NCI-H2029 treated with DMSO at 0.1 percent for 48 hours (cell line): ENCODE measurements around the gene HSPA14.
"Not testable (repeated sequence)": the region's sequence is repeated elsewhere in the genome, so short reads cannot be mapped to it uniquely, and the experiment has no call there.

ENCODE experiments used
- DNase-seq: peaks from one replicate; lab custom pipeline; 2025; lab: John Stamatoyannopoulos, UW

HSPA14 gene, protein sequence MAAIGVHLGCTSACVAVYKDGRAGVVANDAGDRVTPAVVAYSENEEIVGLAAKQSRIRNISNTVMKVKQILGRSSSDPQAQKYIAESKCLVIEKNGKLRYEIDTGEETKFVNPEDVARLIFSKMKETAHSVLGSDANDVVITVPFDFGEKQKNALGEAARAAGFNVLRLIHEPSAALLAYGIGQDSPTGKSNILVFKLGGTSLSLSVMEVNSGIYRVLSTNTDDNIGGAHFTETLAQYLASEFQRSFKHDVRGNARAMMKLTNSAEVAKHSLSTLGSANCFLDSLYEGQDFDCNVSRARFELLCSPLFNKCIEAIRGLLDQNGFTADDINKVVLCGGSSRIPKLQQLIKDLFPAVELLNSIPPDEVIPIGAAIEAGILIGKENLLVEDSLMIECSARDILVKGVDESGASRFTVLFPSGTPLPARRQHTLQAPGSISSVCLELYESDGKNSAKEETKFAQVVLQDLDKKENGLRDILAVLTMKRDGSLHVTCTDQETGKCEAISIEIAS

DNA sequence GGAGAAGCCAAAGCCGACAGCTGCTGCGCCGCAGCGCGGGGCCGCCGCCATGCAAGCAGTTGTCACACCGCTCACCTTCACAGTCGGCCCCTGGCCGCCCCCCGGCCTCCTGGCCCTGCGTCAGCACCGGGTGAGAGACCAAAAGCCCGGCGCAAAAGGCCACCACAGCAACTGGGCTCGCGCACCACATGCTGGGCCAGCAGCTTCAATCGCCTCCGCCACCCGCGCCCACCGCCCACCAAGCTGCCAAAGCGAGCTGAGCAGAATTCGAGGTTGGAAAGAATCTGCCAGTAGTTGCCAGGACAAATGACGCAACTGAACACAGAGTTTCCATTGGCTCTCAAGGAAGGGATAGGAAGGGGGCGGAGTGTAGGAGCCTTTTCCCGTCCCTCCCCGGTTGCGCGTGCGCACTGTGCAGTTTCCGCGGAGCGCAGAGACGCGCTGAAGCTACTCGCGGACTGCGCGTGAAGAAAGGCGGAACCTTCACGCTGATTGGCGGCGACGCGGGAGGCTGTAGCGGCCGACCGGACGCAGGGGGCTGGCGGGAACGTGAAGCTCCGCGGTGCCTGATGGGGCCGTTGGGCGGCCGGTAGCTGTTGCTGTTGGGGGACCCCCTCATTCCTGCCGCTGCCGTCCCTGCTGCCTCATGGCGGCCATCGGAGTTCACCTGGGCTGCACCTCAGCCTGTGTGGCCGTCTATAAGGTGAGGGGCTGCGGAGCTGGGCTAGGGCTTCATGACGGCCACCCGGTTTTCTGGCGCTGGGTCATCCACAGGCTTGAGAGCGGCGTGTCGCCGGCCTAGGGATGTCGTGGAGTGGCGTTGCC is at the start of gene HSPA14, which contains the start of the genes CDNF and MSANTD7:
Gene HSPA14, plus strand, starts transcription at position 550 of the 825 bp plus-strand sequence. Its CDS starts 97 bp downstream, at position 647.
Gene CDNF, minus strand, starts transcription at position 281 of the 825 bp plus-strand sequence. Its CDS starts 91 bp downstream, at position 190.
Gene MSANTD7, plus strand, starts transcription at position 550 of the 825 bp plus-strand sequence. CDS start 3,979 bp downstream, outside the sequence.
- DNase-seq: peak; percentile 79

DNA sequence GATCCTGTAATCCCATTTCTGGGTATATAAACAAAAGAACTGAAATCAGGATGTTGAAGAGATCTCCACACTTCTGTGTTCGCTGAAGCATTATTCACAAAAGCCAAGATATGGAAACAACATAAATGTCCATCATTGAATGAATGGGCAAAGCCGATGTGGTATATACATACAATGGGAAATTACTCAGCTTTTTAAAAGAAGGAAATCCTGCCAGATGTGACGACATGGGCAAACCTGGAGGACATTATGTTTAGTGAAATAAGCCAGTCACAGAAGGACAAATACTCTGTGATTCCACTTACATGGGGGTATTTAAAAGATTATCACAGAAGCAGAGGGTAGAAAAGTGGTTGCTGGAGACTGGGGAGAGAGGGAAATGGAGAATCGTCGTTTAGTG is 39.5 kb upstream of the HSPA14 start:
- DNase-seq: no peak

DNA sequence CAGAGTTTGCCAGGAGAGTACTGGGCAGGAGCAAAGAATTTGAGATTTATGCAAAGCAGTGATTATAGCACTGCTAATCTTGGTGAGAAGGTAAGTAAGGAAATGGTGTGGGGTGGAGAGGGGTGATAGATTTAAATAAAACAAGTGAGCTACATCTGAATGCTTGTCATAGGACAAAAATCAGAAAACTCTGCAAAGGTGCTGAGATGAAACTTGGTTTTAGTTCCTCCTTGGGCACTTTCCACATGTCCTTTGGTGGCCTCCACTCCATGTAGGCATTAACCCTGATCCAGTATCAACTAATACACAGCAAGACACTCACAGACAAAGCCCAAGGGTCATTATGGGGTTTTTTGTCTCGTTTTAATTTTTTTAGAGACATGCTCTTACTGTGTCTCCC is 37.7 kb upstream of the HSPA14 start:
- DNase-seq: no peak

DNA sequence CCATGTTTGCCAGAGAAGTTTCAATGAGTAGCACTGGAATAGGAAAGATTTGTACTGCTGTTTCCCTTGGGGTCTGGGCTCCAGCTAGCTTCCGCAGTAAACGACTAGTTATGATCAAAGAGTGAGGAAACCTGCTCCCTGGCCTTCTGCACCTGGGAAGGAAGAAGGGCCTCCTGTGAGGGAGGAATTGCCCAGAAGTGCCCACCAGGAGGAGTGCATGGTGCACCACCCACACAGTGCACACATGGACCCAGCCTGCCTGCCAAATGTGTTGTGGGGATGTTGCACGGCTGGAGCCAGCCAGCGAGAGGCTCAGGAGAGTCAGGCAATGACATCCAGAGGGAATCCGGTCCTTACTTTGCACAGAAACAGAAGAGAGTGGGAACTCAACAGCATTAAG is 36.4 kb upstream of the HSPA14 start:
- DNase-seq: no peak

DNA sequence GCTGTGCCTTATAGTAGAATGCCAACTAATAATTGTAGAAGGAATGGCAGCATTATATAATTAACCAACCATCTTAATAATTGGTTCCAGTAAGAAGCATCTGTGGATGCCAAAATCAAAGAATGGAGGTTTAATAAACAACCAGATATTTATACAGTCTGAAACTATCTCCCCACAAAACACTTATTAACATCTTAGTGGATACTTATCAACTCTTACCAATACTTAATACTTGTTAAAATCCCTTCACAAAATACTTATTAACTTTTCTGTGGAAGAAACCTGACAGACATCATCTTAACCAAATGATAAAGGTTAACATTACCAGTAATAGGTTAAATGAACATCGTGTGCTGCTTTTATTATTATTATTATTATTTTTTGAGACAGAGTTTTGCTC is 34.3 kb upstream of the HSPA14 start:
- no peak for DNase-seq

DNA sequence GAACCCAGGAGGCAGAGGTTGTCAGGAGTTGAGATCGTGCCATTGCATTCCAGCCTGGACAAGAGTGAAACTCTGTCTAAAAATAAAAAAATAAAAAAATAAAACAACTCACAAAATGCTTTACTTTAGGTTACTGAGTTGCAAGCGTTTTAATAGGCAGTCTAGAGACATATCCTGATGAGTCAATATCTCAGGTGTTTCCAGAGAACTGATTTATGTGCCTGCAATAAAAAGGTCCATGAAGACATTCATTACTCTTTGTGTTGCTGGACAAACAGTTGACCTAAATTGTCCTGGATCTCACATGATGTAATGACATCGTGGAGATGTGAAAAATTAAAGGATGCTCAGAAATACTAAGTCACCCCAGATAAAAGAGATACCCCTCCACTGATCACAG is 31.8 kb upstream of the HSPA14 start:
- DNase-seq: no peak

DNA sequence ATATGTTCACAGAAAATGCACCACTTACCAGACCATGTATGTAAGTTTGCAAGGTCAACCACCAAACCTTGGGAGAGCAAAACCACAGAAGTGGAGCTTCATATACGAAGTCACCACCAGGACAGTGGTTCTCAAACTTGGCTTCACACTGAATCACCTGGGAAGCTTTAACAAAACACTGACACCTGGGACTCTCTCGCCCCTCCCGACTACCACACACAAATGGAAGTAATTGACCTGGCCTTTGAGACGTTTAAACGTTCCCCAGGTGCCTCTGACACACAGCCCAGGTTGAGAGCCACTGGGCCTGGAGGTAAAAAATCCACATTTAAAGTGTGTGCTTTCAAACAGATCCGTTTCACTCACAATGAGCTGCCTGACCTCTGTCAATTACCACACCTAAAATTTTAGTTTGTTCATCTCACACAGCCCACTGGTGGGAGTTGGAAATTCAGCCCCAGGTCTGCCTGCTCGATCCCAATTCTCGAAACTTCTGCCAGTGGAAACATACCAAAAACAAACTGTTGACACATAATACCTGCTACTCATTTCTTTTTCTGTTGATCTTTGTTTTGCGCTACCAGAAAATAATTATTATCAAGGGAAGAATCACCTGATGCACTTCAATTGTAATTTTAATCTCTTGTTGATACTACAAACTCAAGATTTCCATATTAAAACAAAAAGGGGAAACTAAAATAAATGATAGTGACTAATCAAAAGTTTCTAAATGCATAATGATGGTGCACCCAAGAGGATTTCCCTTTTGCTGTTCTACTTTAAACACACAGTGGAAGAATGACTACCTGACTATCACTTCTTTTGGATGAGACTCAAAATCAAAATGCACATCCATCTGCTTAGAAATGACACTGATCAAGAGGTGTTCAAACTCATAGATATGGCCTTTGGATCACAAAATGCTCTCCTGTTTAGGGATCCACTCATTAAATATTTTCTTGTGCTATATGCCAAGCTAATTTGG is 26.8 kb upstream of the HSPA14 start:
- no peak for DNase-seq

DNA sequence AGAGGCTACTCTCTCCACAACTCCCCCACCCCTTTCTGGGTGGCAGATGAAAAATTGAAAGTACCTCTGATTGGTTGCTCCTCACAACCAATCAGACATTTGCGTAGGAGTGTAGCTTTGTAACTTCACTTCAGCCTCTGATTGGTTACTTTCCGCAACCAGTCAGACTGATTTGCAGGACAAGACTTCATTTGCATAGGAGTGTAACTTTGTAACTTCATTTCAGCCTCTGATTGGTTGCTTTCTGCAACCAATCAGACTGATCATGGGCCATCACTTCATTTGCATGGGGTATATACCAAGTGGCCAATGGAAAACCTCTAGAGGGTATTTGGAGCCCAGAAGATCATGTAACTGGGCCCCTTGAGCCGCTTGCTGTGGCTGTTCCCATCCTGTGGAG is 25.8 kb upstream of the HSPA14 start:
- no peak for DNase-seq

DNA sequence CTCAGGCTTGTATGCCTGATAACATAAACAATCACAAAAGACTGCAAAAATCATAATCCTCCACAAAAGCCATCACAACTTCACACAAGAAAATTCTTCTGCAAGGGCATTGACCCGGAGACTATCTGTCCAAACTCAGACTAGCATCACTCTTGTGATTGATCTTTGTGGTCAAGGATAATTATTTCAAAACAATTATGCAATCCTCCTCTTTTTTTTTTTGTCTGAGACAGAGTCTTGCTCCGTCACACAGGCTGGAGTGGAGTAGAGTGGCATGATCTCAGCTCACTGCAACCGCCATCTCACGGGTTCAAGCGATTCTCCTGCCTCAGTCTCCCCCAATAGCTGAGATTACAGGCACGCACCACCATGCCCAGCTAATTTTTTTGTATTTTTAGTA is 22.4 kb upstream of the HSPA14 start:
- DNase-seq: no peak

DNA sequence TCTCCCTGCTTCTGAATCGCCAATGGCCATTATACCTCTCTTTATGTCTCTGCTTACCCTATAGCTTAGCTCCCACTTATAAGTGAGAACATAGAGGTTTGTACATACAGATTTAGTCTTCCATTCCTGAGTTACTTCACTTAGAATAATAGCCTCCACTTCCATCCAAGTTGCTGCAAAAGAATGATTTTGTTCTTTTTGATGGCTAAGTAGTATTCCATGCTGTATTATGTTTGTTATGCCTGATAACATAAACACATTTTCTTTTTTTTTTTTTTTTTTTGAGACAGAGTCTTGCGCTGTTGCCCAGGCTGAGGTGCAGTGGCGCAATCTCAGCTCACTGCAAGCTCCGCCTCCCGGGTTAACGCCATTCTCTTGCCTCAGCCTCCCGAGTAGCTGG is 21.4 kb upstream of the HSPA14 start:
- DNase-seq: not testable (repeated sequence)

DNA sequence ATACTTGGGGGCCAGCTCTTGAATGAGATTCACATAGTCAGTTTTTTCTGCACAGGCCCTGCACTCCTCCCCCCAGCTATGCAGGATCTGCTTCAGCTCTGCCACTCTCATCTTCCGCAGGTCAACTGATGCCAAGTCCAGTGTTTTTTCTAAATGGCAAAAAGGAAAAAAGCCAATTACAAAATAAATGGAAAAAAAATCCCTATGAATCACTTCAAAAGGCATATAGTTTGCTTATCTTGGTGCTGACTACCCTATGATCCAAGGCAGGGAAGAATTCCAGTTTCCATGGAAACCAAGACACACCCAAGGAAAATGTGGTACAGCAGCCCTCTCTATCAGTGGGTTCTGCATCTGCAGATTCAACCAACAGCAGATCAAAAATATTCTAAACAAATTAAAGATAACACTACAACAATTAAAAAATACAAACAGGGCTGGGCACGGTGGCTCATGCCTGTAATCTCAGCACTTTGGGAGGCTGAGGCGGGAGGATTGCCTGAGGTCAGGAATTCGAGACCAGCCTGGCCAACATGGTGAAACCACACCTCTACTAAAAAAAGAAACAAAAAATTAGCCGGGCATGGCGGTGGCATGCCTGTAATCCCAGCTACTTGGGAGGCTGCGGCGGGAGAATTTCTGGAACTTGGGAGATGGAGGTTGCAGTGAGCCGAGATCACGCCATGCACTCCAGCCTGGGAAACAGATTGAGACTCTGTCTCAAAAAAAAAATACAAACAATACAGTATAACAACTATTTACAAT is 17.9 kb upstream of the HSPA14 start:
- DNase-seq: no peak

DNA sequence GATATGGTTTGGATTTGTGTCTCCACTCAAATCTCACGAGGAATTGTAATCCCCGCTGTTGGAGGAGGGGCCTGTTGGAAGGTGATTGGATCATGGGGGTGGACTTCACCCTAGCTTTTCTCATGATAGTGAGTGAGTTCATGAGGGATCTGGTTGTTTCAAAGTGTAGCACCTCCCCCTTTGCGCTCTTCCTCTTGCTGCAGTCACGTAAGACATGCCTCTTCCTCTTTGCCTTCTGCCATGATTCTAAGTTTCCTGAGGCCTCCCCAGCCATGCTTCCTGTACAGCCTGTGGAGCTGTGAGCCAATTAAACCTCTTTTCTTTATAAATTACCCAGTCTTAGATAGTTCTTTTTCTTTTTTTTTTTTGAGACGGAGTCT is 17.3 kb upstream of the HSPA14 start:
- DNase-seq: no peak

DNA sequence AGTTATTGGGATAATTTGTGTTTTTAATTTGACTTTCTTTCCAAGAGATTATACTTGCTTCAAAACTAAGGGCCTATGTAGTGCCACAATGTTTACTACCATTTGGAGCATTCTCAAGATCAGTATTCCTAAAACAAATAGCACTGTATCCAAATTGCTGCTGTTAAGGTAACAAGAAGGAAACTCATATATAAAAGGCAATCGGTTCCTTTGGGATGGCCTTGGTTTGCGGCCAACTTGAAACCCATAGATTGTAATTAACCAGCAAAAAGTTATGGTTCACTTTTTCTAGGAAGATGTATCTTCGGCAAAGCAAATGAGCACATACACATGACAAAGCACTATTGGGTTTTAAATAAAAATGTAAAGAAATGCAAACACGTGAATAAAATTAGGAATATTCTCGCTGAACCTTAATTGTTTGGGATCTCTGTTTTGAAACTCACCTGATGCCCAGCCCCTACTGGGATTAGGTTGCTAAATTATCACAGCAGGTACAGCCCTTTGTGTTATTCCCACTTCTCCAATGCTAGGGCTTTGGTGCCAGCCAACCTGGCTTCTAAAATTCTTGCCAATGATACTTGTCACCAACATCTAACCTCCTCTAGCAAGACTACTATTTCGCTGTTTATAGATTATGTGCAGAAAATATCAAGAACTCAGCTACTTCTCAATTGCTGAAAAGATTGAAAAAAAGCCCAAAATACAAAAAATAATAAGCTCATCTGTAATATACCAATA is 16.3 kb upstream of the HSPA14 start:
- no peak for DNase-seq

DNA sequence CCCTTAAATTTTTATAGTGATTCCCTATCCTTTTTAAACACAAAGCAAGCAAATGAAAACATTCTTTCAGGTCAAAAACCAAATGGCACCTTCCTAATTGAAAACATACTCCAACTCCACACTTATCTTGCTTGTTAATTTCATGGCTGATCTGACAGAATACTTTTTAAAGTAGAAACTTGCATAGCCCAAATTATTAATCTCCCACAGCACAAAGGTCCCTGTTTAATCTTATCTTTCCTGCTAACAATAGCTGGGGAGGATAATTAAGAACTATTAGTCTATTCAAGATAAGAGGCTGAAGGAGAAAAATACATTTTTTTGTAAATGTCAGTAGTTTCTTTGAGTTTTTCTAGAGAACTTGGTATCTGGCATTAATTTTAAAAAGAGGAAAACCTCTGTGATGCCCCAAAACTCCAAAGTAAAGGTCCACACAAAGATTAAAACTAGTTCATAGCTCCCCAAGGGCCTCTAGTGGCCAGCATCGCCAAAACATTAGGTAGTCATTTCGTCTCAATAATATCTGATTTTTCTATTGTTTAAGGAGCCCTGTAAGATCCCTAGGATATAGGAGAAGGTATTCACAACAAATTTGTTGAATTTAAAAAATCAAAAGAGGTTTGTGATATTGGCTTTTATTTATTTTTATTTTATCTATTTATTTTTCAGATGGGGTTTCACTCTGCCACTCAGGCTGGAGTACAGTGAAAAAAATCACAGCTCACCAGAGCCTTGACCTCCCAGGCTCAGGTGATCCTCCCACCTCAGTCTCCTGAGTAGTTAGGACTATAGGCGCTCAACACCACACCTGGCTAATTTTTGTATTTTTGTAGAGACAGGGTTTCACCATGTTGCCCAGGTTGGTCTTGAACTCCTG is 15.0 kb upstream of the HSPA14 start:
- DNase-seq: no peak

DNA sequence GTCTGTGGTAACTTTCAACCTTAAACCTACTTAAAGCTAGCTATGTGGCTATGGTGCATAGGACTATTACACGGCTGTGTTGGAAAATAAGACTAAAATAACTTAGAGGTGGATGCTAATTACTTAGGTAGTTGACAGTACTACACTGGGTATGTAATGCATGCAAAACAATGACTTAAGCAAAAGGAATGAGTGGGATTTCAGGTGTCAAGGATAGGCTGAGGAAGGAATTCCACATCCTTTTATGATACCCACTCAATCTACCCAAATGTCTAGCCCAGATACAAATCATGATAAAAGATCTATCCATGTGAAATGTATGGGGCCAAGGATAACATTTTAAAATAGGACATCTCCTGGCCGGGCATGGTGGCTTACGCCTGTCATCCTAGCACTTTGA is 14.1 kb upstream of the HSPA14 start:
- no peak for DNase-seq

DNA sequence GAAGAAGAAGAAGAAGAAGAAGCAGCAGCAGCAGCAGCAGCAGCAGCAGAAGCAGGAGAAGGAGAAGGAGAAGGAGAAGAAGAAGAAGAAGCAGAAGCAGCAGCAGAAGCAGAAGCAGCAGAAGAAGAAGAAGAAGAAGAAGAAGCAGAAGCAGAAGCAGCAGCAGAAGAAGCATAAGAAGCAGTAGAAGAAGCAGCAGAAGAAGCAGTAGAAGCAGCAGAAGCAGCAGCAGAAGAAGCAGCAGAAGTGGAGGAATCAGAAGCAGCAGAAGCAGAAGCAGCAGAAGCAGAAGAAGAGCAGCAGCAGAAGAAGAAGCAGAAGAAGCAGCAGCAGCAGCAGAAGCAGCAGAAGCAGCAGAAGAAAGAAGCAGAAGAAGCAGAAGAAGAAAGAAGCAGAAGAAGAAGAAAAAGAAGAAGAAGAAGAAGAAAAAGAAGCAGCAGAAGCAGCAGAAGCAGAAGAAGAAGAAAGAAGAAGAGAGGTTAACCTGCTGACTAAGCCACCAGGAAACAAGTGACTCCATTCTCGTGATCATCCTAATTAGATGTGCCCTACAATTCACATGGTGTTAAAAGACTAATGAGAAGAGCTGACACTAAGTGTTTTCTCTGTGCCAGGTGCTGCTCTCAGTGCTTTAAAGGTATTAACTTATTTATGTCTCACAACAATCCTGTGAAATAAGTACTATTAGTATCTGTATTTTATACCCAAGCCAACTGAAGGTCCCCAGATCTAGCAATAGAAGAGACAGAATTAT is 11.9 kb upstream of the HSPA14 start:
- no peak for DNase-seq

DNA sequence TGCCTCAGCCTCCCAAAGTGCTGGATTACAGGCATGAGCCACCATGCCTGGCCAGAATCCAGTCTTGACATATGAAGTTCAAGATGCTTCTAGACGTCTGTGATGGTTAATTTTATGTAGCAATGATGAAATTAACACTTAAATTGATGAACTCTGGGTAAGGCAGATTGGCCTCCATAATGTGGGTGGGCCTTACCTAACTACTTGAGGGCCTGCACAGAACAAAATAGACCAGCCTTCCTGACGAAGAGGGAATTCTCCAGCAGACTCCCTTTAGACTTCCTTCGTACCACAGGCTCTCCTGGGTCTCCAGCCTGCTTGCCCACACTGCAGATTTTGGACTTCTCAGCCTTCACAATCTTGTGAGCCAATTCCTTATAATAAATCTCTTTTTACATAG is 5.0 kb upstream of the HSPA14 start:
- DNase-seq: no peak

DNA sequence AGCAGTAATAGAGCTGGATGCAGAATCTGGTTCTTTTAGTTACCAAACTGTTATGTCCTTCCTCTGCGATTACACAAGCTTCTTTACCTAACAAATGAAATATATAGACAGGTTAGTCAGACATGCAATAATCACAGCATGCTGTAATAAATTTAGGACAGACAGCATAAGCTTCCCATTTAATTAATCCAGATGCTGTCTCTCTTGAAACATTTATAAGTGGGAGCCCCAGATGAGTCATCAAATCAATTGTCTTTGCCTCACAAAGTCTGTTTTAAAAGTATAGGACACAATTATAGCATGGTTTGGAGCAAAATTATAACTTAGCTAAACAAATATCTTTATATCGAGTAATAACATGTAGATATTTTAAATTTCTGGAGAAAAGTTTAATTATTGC is 1.9 kb upstream of the HSPA14 start:
- no peak for DNase-seq
